ENCODE results near the gene MSANTD2. TPM values are rescaled to one million over a fixed set of nuclear protein-coding genes. Genes with fewer than 3 reads are reported as not detected.

The MSANTD2 gene
- total and polyA plus RNA-seq, 9 of the 15 experiments (the other 6 are each of a cell fraction or from before 2014, with no cell fraction given) = 1.3 to 9.9 (median 5.3) TPM

DNA sequence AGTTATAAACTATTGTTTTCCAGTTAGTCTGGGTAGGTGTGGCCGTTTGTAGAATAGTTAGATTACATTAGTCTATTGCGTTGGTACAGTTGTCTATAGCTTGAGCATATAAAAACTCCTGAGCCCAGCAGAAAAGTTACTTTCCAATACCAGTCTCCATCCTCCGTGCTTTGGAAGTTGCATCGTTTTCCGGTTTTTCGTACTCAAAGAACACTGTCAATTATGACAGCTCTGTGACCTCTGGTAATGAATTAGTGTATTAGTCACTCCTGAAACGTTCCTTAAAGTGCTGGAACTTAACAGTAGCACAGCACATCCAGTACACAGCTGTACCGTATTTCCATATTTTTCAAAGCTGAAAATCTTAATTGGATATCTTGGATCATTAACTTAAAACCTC is 808 bp upstream of the MSANTD2 start:
- H3K9ac ChIP-seq (ENCODE audit: insufficient read depth in 1 of 2, low read depth in 2 of 2, low read length in 2 of 2) = no peak overlapping the region
- ChIA-PET POLR2A (no interaction called here), CTCF (ENCODE audit: low intra/inter-chr PET ratio) (no interaction called here)
- H3K4me3 ChIP-seq = peak overlapping the region; percentile 93
- H3K4me2 ChIP-seq (ENCODE audit: insufficient read depth, low read length) = peak overlapping the region; percentile 83
- H3K36me3 ChIP-seq (ENCODE audit: control insufficient read depth, insufficient read depth, low read length) = no peaks in the 10 kb centered on the region
- intact Hi-C loops (cut with micrococcal nuclease) = no loop called here
- no peak overlapping the region for H3K27ac ChIP-seq (ENCODE audit: extremely low read depth, low read depth, low read length)
- H3K79me2 ChIP-seq (ENCODE audit: control insufficient read depth, insufficient read depth, low read length) = peaks cover 20% of the 10 kb centered on the region
- in situ Hi-C loops (cut with MboI) = no loop called here
- no peaks in the 10 kb centered on the region for H3K9me3 ChIP-seq (replicated peaks; ENCODE audit: control insufficient read depth, insufficient read depth, low read depth, low read length)
- H3K27me3 ChIP-seq (ENCODE audit: control insufficient read depth in 2 of 2, insufficient read depth in 2 of 2, low read length in 2 of 2) = peaks cover 2 to 7% of the 10 kb centered on the region in 2 experiments; a peak in 3 of 5 replicates
- FAIRE-seq = peak; percentile 32
- H2AFZ ChIP-seq (ENCODE audit: low read depth, low read length) = peak overlapping the region; percentile 95
- no peak for ATAC-seq
- WGBS (ENCODE audit: insufficient coverage, low coverage, missing lambda C conversion rate) = 38% methylated on average over 8 of the region's 8 CpGs
- TF ChIP-seq CEBPG (CRISPR knock-in tag; IDR thresholded peaks at IDR 0.05) = no peak
- 0 out of 4 replicates have a peak, but pooled peaks of 1 of the 2 experiments have one; percentile 7 for TF ChIP-seq CEBPG (tag; conservative IDR thresholded peaks at IDR 0.05 in 1 of 2, IDR thresholded peaks at IDR 0.05 in 1 of 2)
- TF ChIP-seq MEIS2 (IDR thresholded peaks at IDR 0.05; ENCODE audit: partially characterized antibody) = peak; percentile 50
- 0 out of 2 replicates have a peak, but pooled peaks have one; percentile 24 for TF ChIP-seq FOSL1 (tag; conservative IDR thresholded peaks at IDR 0.05)
- no peak for TF ChIP-seq RFX5 (IDR thresholded peaks at IDR 0.05; ENCODE audit: low read depth, low read length)
- DNase-seq (ENCODE audit: extremely low read depth in 1 of 4, low spot score in 3 of 4) = no peak
- TSS peak; percentile 83 for BruUV-seq (replicated peaks)
- H4K20me1 ChIP-seq (replicated peaks; ENCODE audit: control insufficient read depth, insufficient read depth, low read length) = no peaks in the 10 kb centered on the region
- no peaks in the 10 kb centered on the region for H3K9me1 ChIP-seq (ENCODE audit: control insufficient read depth, insufficient read depth, low read length)
- H3K4me1 ChIP-seq (replicated peaks in 1 of 2; ENCODE audit: control insufficient read depth in 2 of 2, insufficient read depth in 2 of 2, low read length in 2 of 2) = peaks cover 14 to 27% of the 10 kb centered on the region in 2 experiments; a peak in 4 of 5 replicates
